Keratinocyte (primary cell): ENCODE measurements around the gene HOXB4. TPM values are rescaled to one million over a fixed set of nuclear protein-coding genes. Genes with fewer than 3 reads are reported as not detected.

Experiments
- DNase-seq: peaks from one replicate; pipeline ENCODE4 v3.0.0-alpha.2; 2011; ENCODE audit warnings: low read depth, missing footprints, low spot score
- FAIRE-seq: peaks from 2 replicates; lab custom pipeline; 2011; peaks lifted over from hg19 to GRCh38; lab: Jason Lieb, UNC
- H2AFZ ChIP-seq: 2 replicates; pipeline ENCODE4 v1.6.0; 2012; ENCODE audit warnings: low read length, control low read depth, inconsistent platforms; ENCODE audit not compliant: control insufficient read depth
- H3K27ac ChIP-seq: 2 replicates; pipeline ENCODE4 v1.5.1; 2011; ENCODE audit warnings: low read length; ENCODE audit not compliant: control insufficient read depth, insufficient read depth
- H3K27me3 ChIP-seq: 3 replicates; pipeline ENCODE4 v1.6.0; 2011; ENCODE audit warnings: low read length; ENCODE audit not compliant: control insufficient read depth, insufficient read depth; ENCODE audit errors: extremely low read depth
- H3K36me3 ChIP-seq, 2 experiments: 2 replicates in 1 of 2; 3 replicates in 1 of 2; pipeline ENCODE4 v1.5.1; 2011; ENCODE audit warnings: low read length in 2 of 2, mild to moderate bottlenecking in 1 of 2; ENCODE audit not compliant: control insufficient read depth in 2 of 2, insufficient read depth in 2 of 2; ENCODE audit errors: extremely low read depth in 1 of 2
- H3K4me1 ChIP-seq: 3 replicates; pipeline ENCODE4 v1.5.1; 2011; ENCODE audit warnings: low read length; ENCODE audit not compliant: control insufficient read depth, insufficient read depth; ENCODE audit errors: extremely low read depth
- H3K4me2 ChIP-seq: 3 replicates; pipeline ENCODE4 v1.6.0; 2011; ENCODE audit warnings: low read depth, low read length; ENCODE audit not compliant: control insufficient read depth, insufficient read depth; ENCODE audit errors: extremely low read depth
- H3K4me3 ChIP-seq, 3 experiments: fragments of 200-600 bp in 1 of 3; sonication (generic) in 1 of 3; 2 replicates in 2 of 3; 3 replicates in 1 of 3; pipeline ENCODE4 v1.5.1; 2011 to 2016; ENCODE audit warnings: low read length in 3 of 3, mild to moderate bottlenecking in 3 of 3, control low read depth in 2 of 3, inconsistent platforms in 1 of 3, low read depth in 1 of 3, mixed read lengths in 1 of 3, mixed run types in 1 of 3, moderate library complexity in 1 of 3; ENCODE audit not compliant: control insufficient read depth in 2 of 3, insufficient read depth in 2 of 3; ENCODE audit errors: extremely low read depth in 1 of 3
- H3K79me2 ChIP-seq: 2 replicates; pipeline ENCODE4 v1.6.0; 2012; ENCODE audit warnings: low read length; ENCODE audit not compliant: control insufficient read depth, insufficient read depth
- H3K9ac ChIP-seq: 3 replicates; pipeline ENCODE4 v1.6.0; 2011; ENCODE audit warnings: low read length; ENCODE audit not compliant: control insufficient read depth, insufficient read depth; ENCODE audit errors: extremely low read depth
- H3K9me1 ChIP-seq: 3 replicates; pipeline ENCODE4 v1.6.0; 2011; ENCODE audit warnings: low read length; ENCODE audit not compliant: control insufficient read depth, insufficient read depth; ENCODE audit errors: extremely low read depth
- H3K9me3 ChIP-seq: 2 replicates; pipeline ENCODE4 v1.5.1; 2012; ENCODE audit warnings: low read depth, low read length; ENCODE audit not compliant: control insufficient read depth
- H4K20me1 ChIP-seq: 3 replicates; pipeline ENCODE4 v1.6.0; 2011; ENCODE audit warnings: low read length; ENCODE audit not compliant: control insufficient read depth, insufficient read depth; ENCODE audit errors: extremely low read depth
- EZH2 ChIP-seq: IDR thresholded peaks from one replicate; pipeline ENCODE4 v1.6.1; 2012; ENCODE audit warnings: inconsistent platforms, mild to moderate bottlenecking, low read length, moderate library complexity
- dilution Hi-C: fragments of 300-500 bp; cut with MboI; formaldehyde crosslinking; loops from one replicate; pipeline ENCODE4 v1.7.0; 2020; ENCODE audit warnings: low sequenced_read_pairs; ENCODE audit not compliant: extremely low pct_ligation_motif_present
- polyA plus RNA-seq, 5 experiments: library from polyadenylated mRNA; depleted of rRNA in 3 of 5; stranded (reverse) in 3 of 5; stranded (forward) in 1 of 5; unstranded in 1 of 5; fragments of >200 nt; gene quantifications; 1 replicate in 1 of 5; 2 replicates in 3 of 5; 3 replicates in 1 of 5; pipeline versions ENCODE4 v1.2.1 to v1.2.3, GENCODE V29; 2011 to 2012; ENCODE audit warnings: missing spikeins in 2 of 5, low read depth in 1 of 5, low replicate concordance in 1 of 5
- TF ChIP-seq, protein P1 (sequence below), 3 experiments: IDR thresholded peaks in 1 of 3; conservative IDR thresholded peaks in 1 of 3; optimal IDR thresholded peaks in 1 of 3; 2 replicates in 2 of 3; 3 replicates in 1 of 3; pipeline versions ENCODE3 to v1.5.1; 2011; ENCODE audit warnings: low read length in 3 of 3, mild to moderate bottlenecking in 3 of 3, moderate library complexity in 2 of 3, control low read depth in 1 of 3, inconsistent platforms in 1 of 3; ENCODE audit not compliant: insufficient read depth in 2 of 3; ENCODE audit errors: extremely low read depth in 1 of 3

HOXB4 gene
- polyA plus RNA-seq, 1 donor (not counting 4 experiments of a cell fraction or from before 2014, with no cell fraction given), result 0.59 TPM

DNA sequence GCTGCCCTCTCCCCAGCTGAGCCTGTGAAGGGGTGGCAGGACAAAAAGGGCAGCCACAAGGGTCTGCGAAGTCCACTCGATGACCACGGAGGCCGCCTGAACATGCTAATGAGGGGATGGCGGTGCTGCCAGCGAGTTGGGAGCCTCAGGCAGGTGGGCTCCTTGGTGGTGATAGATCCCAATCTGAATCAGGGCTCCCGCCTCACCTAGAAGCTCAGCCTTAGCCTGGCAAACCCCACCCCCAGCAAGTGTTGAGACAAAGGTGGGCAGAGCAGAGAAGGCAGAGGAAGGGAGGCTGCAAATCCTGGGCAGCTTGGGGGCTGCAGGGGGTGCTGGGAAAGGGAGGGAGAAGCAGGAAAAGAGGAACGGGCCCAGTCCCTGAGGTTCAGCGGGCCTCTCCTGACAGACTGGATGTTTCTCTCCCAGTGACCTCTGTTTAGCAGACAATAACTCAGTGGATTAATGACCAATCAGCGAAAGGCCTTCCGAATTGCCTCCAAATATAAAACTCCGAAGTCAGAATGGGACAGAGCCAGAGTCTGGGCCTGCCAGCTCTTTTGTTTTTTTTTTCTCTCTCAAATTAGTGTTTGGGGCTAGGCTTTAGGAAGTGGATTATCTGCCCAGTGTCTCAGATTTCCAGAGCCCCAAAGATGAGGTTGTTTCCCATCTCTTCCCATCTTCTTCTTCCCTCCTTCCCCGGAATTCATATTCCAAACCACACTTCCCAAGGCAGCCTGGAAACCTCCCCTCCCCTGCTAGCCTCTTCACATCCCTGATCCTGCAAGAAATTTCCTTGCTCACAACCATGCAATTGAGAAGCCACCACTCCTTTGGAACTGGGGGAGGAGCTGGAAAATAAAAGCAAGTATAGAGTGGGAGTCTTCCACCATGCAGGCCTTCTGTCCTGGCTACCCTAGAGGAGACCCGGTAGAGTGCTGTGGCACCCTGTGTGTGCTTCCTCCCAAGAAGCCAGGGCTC is 18.0 kb downstream of the HOXB4 start:
- Histone ChIP-seq H3K4me3 (no peak overlapping the region), H3K4me2 (no peak overlapping the region), H3K9me3 (no peaks in the 10 kb centered on the region), H2AFZ (no peak overlapping the region), H3K27ac (no peak overlapping the region), H3K9me1 (no peaks in the 10 kb centered on the region), H3K79me2 (no peaks in the 10 kb centered on the region), H3K9ac (no peak overlapping the region), H4K20me1 (no peaks in the 10 kb centered on the region), H3K4me1 (peaks cover 14% of the 10 kb centered on the region), H3K36me3 (peaks cover 0 to 1% of the 10 kb centered on the region in 2 experiments), H3K27me3 (peaks cover 33% of the 10 kb centered on the region)
- TF ChIP-seq EZH2, result no peak
- TF ChIP-seq, protein P1, sequence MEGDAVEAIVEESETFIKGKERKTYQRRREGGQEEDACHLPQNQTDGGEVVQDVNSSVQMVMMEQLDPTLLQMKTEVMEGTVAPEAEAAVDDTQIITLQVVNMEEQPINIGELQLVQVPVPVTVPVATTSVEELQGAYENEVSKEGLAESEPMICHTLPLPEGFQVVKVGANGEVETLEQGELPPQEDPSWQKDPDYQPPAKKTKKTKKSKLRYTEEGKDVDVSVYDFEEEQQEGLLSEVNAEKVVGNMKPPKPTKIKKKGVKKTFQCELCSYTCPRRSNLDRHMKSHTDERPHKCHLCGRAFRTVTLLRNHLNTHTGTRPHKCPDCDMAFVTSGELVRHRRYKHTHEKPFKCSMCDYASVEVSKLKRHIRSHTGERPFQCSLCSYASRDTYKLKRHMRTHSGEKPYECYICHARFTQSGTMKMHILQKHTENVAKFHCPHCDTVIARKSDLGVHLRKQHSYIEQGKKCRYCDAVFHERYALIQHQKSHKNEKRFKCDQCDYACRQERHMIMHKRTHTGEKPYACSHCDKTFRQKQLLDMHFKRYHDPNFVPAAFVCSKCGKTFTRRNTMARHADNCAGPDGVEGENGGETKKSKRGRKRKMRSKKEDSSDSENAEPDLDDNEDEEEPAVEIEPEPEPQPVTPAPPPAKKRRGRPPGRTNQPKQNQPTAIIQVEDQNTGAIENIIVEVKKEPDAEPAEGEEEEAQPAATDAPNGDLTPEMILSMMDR (optimal IDR thresholded peaks at IDR 0.05 in 1 of 3, IDR thresholded peaks at IDR 0.05 in 1 of 3, conservative IDR thresholded peaks at IDR 0.05 in 1 of 3; ENCODE audit: extremely low read depth in 1 of 3, insufficient read depth in 2 of 3, low read length in 3 of 3), result no peak
- DNase-seq, result no peak
- no peak for FAIRE-seq
- dilution Hi-C loops, result no loop called here

DNA sequence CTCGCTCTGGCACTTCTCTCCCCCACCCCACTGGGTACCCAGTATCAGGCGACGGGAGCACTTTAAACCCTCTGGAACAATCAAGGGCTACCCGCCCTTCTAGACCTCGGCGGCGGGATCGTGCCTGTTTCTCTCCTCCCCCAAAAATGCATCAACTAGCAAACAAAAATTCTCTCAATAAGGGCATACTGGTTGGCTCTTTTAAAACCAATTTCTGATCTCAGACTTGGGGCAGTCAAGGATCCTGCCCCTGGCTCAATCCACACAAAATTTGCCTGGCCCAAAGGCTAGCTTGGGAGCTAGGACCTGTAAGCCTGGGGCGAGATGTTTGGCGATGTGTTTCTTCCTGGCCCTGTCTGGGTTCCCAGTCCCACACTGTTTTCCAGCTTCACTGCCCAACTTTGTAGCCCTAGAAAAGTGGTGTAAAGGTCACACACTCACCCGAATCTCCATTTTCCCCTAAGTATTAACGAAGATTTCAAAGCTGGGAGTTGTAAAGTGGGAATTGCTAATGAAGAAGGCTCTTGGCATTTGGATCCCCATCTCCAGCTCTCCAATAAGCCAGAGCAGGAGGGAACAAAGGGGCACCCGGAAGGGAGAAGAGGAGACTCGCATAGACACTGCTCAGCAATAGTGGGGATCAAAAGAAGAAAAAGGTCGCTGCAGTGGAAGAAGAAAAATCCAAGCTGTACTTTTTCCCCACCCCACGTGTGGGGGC is 18.9 kb downstream of the HOXB4 start:
- Histone ChIP-seq H3K9ac (no peak overlapping the region), H3K4me3 (no peak overlapping the region), H3K4me1 (peaks cover 14% of the 10 kb centered on the region), H2AFZ (no peak overlapping the region), H3K4me2 (no peak overlapping the region), H3K9me3 (no peaks in the 10 kb centered on the region), H3K27ac (no peak overlapping the region), H4K20me1 (no peaks in the 10 kb centered on the region), H3K9me1 (no peaks in the 10 kb centered on the region), H3K27me3 (peaks cover 31% of the 10 kb centered on the region), H3K36me3 (peaks cover 0 to 3% of the 10 kb centered on the region in 2 experiments), H3K79me2 (no peaks in the 10 kb centered on the region)
- TF ChIP-seq, protein P1 (optimal IDR thresholded peaks at IDR 0.05 in 1 of 3, IDR thresholded peaks at IDR 0.05 in 1 of 3, conservative IDR thresholded peaks at IDR 0.05 in 1 of 3; ENCODE audit: extremely low read depth in 1 of 3, insufficient read depth in 2 of 3, low read length in 3 of 3), result no peak
- no peak for TF ChIP-seq EZH2
- DNase-seq, result no peak
- dilution Hi-C loops, result no loop called here
- no peak for FAIRE-seq
